Mucosa of descending colon (tissue), 3 donors: ENCODE data around the gene LLGL1. TPM values are rescaled to one million over a fixed set of nuclear protein-coding genes. Genes with fewer than 3 reads are reported as not detected.

ENCODE experiments used
- ATAC-seq: fragments of 200-7000 bp; cut with Tn5 transposase; one replicate; pipeline ENCODE4 v1.9.1; 2020; ENCODE audit warnings: mild to moderate bottlenecking, moderate library complexity
- DNase-seq, 3 donors: peaks; one replicate each; pipeline ENCODE4 v3.0.0-alpha.2; 2020
- H3K36me3 ChIP-seq: fragments of 200-600 bp; one replicate; pipeline ENCODE4 v1.8.0; 2021; ENCODE audit warnings: low read depth, mild to moderate bottlenecking
- H3K4me1 ChIP-seq: fragments of 200-600 bp; one replicate; pipeline ENCODE4 v1.8.0; 2021; ENCODE audit warnings: low read depth, mild to moderate bottlenecking
- H3K4me3 ChIP-seq: fragments of 200-600 bp; one replicate; pipeline ENCODE4 v1.8.0; 2021; ENCODE audit warnings: mild to moderate bottlenecking
- H3K9me3 ChIP-seq: fragments of 200-600 bp; one replicate; pipeline ENCODE4 v1.8.0; 2021; ENCODE audit warnings: mild to moderate bottlenecking
- intact Hi-C, 2 donors: fragments of 100-400 bp; cut with DNase I in 1 of 2; cut with micrococcal nuclease in 1 of 2; formaldehyde crosslinking; loops; one replicate each; pipeline versions ENCODE4 v1.11.0 to v1.11.1; 2022; cut with DNase I, micrococcal nuclease
- total RNA-seq, 3 donors: library from RNA; stranded (reverse); fragmentation: NEBNext Ultra II Directional in 2 of 3; extraction: Animal tissue kit (Norgen Biotek cat#: 25700) in 2 of 3; gene quantifications; one replicate each; pipeline versions ENCODE4 v1.2.1 to v1.2.4, GENCODE V29; 2021 to 2023
- TF ChIP-seq, protein P1 (sequence below): fragments of 200-600 bp; IDR thresholded peaks from one replicate; pipeline ENCODE4 v1.8.0; 2022; ENCODE audit warnings: antibody characterized with exemption, mild to moderate bottlenecking
- donor health status: DM: no; HTN: no; CAD: no; lungs with moderate emphysema.
- donor health status: DM: no; HTN: no; CAD: no.
- donor health status: DM: no; HTN: yes; CAD: no.

Gene LLGL1
- total RNA-seq, 3 donors from 2014 or later: 6.7 to 15.1 (median 10.3) TPM

DNA sequence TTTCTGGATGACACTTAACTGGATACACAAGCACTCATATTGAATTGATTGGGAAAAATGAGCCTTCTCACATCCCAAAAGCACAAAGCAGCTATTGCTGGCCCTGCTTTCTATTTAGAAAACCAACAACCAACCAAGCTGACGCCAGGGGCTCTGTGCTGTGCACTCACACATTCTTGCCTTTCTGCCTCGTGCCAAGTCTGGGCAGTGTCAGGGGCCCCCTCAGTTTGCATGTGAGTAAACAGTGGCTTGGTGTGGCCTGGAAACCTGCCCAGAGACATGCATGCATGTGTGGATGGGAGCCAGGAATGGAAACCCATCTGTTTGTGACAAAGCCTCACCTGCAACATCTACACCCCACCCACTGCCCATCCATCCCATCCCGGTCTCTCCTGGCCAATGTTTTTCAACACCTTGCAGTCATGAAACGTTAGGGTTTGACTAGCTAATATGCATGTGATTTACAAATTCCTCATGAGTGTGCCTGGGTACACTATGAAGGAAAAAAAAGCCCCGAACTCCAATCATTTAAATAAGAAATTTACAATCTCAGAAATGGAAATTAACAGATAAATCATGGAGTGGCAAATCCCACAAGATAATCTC lies 55.4 kb downstream of the LLGL1 start:
- intact Hi-C loops: no loop called here
- peaks cover 7% of the 10 kb centered on the region for H3K36me3 ChIP-seq
- TF ChIP-seq, protein P1, sequence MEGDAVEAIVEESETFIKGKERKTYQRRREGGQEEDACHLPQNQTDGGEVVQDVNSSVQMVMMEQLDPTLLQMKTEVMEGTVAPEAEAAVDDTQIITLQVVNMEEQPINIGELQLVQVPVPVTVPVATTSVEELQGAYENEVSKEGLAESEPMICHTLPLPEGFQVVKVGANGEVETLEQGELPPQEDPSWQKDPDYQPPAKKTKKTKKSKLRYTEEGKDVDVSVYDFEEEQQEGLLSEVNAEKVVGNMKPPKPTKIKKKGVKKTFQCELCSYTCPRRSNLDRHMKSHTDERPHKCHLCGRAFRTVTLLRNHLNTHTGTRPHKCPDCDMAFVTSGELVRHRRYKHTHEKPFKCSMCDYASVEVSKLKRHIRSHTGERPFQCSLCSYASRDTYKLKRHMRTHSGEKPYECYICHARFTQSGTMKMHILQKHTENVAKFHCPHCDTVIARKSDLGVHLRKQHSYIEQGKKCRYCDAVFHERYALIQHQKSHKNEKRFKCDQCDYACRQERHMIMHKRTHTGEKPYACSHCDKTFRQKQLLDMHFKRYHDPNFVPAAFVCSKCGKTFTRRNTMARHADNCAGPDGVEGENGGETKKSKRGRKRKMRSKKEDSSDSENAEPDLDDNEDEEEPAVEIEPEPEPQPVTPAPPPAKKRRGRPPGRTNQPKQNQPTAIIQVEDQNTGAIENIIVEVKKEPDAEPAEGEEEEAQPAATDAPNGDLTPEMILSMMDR: no peak
- peak in 1 of 3 donors; percentile 5 for DNase-seq
- no peak overlapping the region for H3K4me3 ChIP-seq
- H3K9me3 ChIP-seq: no peaks in the 10 kb centered on the region
- H3K4me1 ChIP-seq: no peaks in the 10 kb centered on the region
- ATAC-seq: no peak

DNA sequence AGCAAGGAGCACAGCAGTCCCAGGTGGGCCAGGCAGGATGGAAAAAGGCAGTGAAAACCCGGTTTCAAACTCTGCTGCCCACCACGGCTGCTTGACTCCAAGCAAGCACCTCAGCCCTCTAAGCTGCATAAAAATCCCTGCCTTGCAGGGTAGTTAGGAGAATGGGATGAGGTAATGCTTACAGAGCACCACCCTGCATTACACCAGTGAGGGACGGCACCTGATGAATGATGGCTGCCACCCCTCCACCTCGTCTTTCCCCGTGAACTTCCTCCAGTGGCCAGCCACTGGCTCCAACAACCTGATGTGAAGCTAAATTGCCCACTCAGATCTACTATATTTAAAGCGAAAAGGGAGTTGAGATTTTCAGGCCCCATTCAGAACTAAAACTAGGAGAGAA lies 56.4 kb downstream of the LLGL1 start:
- intact Hi-C loops: no loop called here
- no peaks in the 10 kb centered on the region for H3K4me1 ChIP-seq
- H3K36me3 ChIP-seq: peaks cover 7% of the 10 kb centered on the region
- peak in 1 of 3 donors; percentile 3 for DNase-seq
- TF ChIP-seq, protein P1: no peak
- no peaks in the 10 kb centered on the region for H3K9me3 ChIP-seq
- ATAC-seq: no peak
- H3K4me3 ChIP-seq: no peak overlapping the region

DNA sequence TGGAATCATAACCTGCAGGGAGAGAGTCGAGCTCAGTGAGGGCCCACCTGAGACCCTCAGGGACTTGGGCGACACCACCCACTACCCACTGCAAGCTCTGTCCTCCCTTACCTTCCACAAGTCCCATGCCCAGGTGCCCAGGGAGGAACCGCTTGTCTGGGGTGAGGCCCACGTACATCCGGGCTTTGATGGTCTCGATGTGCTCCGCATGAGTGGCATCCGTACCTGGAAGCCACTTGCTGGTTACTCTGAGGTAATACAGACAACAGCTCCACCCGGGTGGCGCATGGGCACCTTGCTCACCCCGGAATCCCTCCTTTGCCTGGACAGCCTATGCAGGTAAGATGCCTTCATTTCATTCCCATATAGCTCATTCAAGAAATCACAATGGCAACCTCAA lies 59.9 kb downstream of the LLGL1 start:
- DNase-seq: no peak
- H3K4me1 ChIP-seq: no peaks in the 10 kb centered on the region
- intact Hi-C loops: no loop called here
- H3K4me3 ChIP-seq: no peak overlapping the region
- no peaks in the 10 kb centered on the region for H3K9me3 ChIP-seq
- ATAC-seq: no peak
- TF ChIP-seq, protein P1: no peak
- H3K36me3 ChIP-seq: no peaks in the 10 kb centered on the region

DNA sequence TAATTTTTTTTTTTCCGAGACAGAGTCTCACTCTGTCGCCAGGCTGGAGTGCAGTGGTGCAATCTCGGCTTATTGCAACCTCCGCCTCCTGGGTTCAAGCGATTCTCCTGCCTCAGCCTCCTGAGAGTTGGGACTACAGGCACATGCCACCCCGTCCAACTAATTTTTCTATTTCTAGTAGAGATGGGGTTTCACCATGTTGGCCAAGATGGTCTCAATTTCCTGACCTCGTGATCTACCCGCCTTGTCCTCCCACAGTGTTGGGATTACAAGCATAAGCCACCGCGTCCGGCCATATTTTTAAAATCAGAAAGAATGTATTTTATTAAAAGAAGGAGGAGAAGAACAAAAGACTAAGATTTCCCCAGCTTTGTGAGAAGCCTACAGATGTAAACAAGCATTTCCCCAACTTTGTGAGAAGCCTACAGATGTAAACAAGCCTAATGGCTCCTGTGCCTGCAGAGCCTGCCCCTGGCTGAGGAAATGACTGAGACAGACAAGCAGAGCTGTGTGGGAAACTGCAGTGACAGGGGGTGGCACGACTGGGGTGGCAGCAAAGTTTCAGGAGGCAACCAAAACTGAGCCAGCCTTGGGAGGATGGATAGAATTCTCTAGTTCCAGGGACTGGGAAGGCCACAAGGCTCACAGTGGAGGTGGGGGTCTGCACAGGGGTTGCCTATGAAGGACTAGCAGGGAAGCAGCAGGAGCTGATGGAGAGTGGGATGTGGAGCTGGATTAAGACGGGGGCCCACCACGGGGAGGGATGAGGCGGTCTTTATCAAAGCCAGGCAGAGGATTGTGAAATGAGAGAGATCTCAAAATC lies 66.5 kb downstream of the LLGL1 start:
- H3K36me3 ChIP-seq: no peaks in the 10 kb centered on the region
- ATAC-seq: no peak
- intact Hi-C loops: no loop called here
- H3K9me3 ChIP-seq: no peaks in the 10 kb centered on the region
- TF ChIP-seq, protein P1: no peak
- no peak overlapping the region for H3K4me3 ChIP-seq
- H3K4me1 ChIP-seq: no peaks in the 10 kb centered on the region
- DNase-seq: no peak

Other genes starting within 250 kb of the LLGL1 start
- gene ATPAF2, start 186.5 kb upstream of the LLGL1 start, total RNA-seq: 10 to 100 TPM; 26.0 to 33.9 (median 27.2) TPM
- 10 to 100 TPM in 1 of 3 donors, 1 to 10 TPM in 2; 5.8 to 24.4 (median 5.8) TPM for gene GID4, start 186.2 kb upstream of the LLGL1 start, total RNA-seq
- gene DRG2, start 137.7 kb upstream of the LLGL1 start, total RNA-seq: 10 to 100 TPM; 28.9 to 32.8 (median 32.6) TPM
- gene MYO15A, start 116.9 kb upstream of the LLGL1 start, total RNA-seq: 1 to 10 TPM in 2 of 3 donors, under 1 TPM in 1; 0.60 to 2.0 (median 1.2) TPM
- 100 to 1,000 TPM in 1 of 3 donors, 10 to 100 TPM in 2; 70.7 to 151 (median 75.6) TPM for gene ALKBH5, start 41.8 kb upstream of the LLGL1 start, total RNA-seq
- gene FLII, start 33.1 kb downstream of the LLGL1 start, total RNA-seq: 100 to 1,000 TPM; 278 to 319 (median 316) TPM
- gene MIEF2, start 35.0 kb downstream of the LLGL1 start, total RNA-seq: 10 to 100 TPM; 13.4 to 20.7 (median 16.4) TPM
- 10 to 100 TPM; 27.9 to 39.8 (median 30.1) TPM for gene TOP3A, start 89.4 kb downstream of the LLGL1 start, total RNA-seq
- 10 to 100 TPM; 20.1 to 24.1 (median 21.9) TPM for gene SMCR8, start 89.7 kb downstream of the LLGL1 start, total RNA-seq
- 10 to 100 TPM; 30.0 to 49.3 (median 30.9) TPM for gene SHMT1, start 137.9 kb downstream of the LLGL1 start, total RNA-seq
- gene EVPLL, start 152.1 kb downstream of the LLGL1 start, total RNA-seq: under 1 TPM in 2 of 3 donors, not detected in 1; 0.13 to 0.23 TPM